HG03139 (cell line): ENCODE data around the gene OTOF.

Experiments used
- ATAC-seq: cut with Tn5 transposase; IDR thresholded peaks from one replicate; pipeline ENCODE4 v1.9.1; 2021; ENCODE audit not compliant: unreplicated experiment

Gene OTOF

DNA sequence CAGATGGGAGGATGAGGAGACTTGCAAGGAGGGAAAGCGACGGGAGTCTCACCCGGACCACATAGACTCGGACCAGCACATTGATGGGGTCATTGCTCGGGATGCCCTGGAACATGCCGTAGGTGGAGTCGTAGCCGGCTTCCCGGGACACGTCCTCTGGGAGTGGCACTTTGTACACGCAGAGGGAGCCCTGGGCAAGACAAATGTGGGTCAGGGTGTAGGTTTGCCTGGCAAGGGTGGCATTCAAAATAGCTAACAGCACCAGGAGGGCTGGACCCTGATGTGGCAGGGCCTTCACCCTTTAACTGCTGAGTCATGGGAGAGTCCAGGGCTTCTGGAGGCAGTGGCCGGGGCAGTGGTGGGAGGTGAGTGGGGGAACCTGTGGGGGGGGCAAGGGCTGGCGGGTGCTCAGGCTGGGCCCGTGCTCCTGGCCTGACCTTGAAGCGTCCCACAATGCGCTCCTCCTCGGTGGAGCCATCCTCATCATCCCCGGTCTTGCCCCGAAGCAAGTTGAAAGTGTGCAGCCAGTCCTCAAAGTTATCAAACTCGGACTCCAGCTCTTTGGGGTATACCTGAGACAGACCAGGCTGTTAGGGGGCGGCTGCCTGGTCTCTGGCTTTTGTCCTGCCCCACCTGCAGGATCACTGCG is 11.1 kb downstream of the OTOF start:
- ATAC-seq: no peak

DNA sequence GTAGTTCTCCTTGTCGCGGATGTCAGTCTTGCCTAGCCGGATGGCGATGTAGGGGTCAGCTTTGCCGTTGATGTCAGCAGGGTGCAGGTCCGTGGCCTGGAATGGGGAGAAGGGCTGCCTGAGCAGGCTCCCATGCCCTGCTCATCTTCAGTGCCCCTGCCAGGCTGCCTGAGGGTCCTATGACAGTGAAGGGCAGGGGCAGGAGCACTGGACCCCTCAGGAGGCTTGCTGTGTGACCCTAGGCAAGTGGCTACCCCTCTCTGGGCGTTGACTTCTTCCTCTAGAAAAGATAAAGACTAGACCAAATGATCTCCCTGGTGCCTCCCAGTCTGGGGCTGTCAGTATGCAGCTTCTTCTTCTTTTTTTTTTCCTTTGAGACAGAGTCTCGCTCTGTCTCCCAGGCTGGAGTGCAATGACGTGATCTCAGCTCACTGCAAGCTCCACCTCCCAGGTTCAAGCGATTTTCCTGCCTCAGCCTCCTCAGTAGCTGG is 11.9 kb downstream of the OTOF start:
- ATAC-seq: no peak

DNA sequence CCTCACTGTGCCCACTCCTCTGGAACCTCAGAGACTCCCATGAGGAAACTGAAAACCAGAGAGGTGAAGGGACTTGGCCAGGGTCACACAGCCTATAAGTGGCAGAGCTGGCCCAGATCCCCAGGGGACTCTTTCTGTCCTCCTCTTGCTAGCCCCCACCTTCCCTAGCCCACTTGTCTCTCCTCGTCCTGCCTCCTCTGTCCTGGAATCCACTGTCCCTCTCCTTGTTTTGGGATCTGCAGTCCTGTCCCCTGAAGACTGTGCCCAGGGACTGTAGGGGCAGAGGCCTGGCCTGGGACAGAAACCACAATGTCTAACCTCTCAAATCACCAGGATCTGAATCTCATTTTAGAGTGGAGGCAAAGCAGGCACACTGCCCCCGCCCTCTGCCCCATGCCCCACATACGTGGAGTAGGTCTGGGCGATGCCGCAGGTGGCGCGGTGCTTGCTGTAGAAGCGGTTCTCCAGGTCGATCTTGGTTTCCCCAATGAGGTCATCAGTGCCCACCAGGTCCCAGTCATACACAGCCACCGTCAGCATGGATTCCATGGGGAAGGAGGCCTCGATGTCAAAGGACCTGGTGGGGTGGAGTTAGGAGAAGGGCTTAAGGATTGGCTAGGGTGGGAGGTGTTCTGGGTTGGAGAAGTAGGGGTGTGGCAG is 12.5 kb downstream of the OTOF start:
- no peak for ATAC-seq

DNA sequence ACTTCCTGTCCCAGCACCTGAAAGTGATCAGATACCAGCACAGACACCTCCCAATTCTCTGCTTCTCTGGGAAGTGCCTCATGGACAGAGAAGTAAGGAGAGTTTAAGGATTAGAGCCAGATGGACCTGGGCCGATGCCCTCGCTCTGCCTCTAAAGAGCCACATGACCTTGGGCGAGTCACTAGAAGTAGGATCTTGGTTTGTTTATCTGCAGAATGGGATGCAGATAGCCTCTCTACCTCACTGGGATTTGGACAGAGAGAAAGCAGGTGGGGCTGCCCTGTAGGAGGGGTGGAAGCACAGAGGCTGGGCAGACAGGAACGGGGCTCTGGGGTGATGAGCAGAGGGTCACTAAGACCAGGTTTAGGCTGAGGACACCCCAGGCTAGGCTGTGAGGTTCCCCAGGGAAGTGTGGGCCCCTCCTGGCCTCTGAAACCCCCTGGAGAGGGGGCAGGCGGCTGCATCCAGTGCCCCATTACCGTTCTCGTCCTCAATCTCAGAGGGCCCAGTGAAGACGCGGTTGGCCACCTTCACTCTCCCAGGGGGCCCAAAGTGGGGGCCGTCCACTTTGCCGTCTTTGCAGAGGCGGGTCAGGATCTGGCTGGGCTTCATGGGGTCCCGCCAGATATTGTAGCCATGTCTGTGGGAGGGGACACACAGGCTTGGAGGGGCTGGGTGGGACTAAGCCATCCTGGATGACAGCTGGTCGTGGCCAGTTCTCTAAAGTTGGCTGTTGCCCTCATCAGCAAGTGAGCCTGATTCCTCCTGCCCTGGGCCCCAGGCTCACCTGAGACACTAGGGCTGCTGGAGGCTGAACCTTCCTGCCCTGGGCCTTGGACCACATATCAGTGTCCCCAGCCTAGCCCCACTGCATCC is 13.3 kb downstream of the OTOF start:
- no peak for ATAC-seq

DNA sequence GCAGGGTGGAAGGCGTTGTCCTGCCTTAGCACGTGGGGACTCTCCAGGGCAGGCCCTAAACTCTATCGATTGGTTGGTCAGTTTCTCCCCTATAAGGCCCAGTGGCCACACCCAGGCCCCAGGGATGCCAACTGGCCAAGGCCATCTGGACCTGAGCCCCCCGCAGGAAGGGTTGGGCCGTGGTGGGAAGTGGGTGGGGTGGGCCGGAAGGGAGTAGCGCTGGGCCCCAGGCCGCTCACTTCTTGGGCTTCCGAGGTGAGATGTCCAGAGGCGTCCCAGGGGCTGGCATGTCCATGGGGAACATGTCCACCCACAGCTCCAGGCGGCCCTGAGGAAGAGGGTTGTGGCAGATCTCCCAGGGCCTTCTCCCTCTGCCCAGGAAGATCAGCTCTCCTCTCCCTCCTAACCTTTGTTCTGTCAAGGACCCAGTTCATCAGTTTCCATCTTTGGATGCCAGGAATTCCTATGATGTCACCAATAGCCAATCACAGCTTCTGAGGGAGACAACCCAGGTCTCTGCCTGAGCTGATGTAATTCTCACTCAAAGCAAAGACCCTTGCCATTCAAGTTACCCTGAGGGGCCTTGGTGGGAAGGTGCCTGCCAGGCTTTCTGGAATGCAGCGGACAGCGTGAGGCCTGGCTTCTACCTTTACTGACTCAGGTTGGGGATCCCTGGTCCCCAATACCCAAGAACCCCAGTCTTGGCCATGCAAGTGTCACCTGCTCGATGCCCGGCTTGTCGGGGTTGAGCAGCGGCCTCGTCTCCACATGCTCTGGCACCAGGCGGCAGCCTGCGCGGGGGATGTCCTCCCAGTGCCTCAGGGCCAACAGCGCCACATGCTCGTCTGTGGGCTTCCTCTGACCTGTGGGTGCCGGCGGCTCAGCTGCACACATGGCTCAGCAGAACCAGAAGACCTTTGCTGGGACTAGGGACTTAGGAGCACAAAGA is 14.4 kb downstream of the OTOF start:
- no peak for ATAC-seq

DNA sequence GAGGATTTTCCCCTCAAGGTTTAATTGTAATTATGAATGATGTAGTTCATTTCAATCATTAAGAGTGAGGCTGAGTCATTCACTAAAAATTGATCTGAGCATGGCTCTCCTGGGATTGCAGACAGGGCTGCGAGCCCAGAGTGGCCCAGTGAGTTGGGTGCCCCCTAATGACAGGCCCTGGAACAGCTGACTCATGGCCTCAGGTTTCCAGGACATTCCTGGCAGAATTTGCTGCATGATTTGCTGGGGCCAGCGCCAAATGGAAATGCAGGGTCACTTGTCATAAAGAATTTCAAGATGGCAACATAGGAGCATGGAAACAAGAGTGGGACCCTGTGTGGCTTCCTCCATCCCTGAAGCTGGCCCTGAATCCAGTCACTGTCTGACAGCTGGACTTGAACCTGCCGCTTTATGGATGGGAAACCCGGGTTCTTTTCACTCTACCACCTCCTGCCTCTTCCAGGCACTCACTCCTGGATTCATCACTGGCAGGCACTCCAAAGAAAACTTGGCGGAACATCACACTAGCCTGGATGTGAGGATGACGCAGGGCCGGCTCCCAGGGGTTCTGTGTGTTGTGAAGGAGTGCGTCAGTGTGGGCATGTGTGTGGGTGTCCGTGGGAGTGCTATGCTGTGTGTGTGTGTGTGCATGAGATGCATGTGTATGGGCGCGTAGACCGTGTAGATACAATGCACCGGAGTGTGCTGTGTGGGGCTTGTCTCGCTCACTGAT is 15.2 kb downstream of the OTOF start:
- no peak for ATAC-seq

DNA sequence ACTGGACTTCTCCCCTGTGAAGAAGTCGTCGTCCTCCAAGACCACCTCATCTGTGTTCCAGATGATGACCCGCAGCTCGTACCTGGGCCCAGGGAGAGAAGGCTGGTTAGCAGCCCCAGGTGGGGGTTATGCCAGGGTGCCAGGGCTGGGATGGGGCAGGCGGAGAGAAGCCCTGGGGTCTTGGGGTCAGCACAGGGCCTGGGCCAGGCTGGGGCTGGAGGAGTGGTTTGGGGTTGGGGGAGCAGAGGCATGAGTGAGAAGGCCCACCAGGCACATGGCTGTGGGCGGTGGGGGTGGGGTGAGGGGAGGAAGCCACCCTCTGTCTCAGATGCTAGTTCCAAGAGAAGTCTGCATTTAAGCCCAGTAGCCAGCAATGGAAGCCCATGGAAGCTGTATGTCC is 15.8 kb downstream of the OTOF start:
- no peak for ATAC-seq

DNA sequence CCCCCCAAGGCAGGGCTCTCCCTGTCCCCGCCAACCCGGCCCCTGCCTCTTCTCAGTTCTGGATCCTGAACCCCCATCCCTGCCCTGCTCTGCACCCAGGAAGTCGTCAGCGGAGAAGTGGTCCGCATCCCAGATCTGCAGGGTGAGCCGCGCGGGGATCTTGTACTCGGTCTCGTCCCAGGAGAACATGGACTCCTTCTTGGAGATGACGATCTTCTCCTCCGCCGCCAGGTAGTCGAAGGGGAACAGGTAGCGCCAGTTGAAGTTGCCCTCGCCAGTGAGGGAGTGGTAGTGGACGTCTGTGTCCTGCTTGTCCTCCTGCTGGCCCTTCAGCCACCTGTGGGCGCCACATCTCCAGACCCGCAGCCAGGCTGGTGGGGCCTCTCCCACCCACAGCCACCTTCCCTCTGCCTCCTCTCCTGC is 16.3 kb downstream of the OTOF start:
- ATAC-seq: no peak

DNA sequence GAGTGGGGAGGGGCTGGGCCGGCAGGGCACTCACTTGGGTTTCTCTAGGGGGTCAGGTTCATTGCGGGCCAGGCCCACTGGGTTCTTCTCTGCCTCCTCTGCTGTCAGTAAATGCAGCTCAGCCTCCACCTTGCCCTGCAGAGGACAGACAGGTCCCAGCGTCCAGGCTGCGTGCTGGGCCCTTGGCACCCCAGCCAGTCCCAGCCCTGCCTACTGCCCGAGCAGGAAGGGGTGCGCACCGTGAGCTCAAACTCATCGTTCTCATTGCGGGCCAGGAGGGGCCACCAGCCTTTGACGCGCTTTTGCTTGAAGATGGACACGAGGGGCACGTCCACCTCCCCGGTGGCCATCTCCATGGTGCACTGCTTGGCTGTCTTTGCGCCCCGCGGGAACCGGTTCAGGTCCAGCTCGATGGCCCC is 17.3 kb downstream of the OTOF start:
- ATAC-seq: no peak

DNA sequence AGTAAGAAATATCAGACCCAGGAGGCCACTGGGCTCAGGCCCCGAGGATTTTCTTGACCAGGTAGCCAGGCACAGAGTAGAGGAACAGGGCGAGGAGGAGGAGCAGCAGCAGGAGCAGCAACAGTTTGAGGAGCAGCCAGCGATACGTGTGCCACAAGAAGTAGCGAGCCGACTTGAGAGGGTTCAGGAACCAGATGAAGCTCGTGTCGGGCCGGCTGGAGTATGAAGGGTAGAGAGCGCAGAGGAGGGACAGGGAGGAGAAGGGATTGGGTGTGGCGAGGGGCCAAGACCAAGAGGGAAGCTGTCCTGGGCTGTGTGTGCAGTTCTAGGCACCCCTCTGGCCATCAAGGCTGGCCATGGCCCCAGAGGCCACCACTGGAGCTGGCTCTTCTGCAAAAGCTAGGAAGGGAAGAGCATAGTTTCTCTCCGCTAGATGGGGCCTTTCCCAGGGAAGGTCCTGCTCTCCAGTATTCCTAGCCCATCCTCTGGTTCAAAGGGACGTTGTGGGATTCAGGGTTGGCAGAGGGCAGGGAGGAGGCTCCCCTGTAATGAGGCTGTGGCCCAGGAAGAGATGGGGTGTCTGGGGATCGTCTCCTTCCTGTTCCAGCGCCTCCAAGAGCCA is 17.8 kb downstream of the OTOF start:
- ATAC-seq: no peak

DNA sequence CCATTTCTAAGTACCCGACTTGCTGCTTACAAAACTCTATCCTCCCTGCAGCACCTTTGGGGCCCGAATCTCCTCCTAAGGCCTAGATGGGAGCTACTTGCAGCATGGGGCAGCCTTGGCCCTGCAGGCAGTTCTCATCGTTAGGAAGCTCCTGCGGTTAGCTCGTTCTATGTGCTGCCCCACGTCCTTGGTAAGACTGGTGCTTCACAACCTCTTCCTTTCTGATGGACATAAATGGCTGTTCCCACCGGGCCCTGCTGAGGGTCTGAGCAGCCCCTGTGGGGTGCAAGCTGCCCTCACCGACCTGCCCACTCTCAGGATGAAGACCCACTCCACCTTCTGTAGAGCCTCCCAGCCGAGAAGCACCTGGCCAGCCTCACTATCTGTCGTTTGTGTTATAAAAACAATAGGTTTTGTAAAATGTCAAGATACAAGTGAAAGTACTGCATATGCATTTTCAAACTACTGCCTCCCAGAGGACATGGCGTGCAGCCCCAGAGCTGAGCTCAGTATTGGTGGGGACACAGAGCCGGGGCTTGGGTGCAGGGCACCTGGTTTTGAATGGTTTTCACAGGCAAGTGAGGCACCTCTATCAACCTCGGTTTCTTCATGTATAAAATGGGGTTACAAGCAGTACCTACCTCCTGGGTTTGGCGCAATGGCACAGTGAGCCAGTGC is 19.4 kb downstream of the OTOF start:
- no peak for ATAC-seq

DNA sequence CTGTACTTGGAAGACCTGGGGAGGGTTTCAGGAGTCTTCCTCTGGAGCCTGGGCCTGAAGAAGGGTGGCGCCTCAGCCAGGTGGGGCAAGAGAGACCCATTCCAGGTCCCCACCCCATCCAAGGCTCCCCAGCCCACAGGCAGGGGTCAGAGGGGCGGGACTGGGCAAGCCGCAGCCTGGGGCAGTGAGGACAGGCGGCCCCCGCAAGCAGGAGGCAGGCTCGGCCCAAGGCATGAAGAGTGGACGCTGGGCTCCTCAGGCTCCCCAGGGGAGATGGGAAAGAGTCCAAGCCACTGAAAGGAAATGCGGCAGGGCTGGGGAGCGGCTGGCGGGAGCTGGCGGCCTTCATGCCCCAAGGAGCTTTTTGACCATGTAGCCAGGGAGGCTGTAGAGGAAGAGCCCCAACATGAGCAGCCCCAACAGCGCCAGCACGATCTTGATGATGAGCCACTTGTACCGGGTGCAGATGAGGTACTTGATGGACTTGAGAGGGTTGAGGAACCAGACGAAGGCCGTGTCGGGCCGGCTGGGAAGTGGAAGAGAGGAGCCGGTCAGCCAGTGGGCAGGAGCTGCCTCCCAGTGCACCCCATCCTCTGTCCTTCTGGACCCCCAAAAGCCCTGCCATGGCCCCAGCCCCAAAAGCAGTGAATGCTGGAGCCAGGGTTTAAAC is 20.1 kb downstream of the OTOF start:
- ATAC-seq: no peak

DNA sequence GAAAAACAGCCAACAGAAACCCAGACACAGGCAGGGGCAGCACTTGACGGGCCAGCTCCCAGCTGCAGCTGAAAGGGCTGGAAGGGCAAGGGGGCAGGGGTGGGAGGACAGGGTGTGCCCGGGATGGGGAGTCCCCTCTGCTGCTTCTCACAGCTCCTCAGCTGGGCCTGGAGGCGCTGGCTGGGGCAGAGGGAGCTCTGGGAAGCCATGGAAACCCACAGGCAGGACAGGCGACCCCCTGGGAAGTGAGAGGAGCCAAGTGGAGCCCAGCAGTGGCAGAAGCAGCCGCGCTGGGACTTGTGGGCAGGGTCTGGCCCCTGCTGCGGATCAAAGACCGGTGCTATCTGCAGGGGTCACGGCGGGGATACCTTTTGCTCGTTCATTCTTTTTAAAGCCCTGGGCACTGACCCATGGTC is 20.7 kb downstream of the OTOF start:
- no peak for ATAC-seq

DNA sequence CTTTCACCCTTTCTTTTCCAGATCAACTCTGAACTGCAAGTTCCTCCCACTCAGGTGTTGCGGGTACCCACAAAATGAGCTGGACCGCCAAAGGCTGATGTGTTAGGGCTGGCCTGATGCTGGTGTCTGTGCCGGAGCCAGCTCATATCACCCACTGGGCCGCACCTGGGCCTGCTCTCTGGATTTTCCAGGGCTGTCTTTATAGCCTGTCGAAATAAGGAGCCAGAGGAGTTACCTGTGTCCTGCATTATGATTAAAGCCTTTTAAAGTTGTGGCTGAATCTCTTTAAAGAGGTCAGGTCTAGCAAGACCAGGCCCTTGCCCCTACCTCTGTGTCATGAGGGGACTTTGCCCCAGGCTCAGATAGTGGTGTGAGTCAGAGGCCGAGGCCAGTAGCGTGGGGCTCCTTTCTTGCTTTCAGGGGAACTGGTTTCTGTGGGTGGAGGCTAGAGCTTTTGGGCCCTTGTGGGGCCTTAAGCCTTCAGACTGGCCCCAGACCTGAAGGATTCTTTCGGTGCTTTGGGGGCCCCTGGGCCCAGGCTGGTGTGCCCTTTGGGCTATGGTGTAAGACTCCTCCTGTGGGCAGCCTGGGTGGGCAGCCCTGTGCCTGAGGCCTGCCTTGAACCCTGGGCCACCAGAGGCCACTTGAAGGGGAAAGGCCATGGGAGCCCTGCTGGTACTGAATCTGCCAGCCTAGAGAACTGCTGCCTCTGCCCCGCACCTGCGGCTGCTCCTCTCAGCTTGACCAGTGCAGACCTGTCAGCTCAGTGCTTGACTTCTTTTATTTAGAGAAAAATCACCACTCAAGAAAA is 21.3 kb downstream of the OTOF start:
- no peak for ATAC-seq

DNA sequence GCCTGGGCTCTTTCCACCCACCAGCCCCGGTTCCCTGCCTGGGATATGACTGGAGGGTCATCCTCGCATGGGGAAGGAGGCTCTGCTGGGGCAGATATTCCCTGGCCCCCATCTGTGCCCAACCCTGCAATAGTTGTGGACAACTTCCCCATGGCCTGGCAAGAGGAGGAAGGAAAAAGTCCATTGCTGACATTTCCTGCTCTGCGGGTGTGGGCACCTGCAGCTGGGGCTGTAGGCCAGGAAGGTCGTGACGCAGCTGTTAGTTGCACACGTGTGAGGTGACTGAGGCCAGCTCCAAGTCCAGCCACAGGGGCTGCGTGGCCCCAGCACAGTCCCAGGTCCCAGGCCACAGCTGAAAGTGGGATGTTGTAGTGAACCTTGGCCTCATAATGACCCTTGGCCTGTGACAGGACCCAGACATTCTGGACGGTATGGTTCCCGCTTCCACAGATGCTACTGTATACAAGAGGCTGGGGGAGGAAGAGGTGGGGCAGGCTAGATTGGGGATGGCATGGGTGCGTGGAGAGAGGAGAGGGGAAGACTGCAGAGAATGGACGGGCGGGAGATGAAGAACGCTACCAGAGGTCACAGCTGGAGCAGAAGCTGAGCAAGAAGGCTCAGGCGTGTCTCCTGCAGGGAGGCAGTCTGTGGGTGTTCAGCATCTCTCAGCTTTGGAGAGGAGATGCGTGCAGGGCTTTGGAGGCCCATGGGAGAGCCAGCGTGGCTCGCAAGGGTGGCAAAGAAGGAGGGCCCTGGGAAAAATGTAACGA is 22.1 kb downstream of the OTOF start:
- ATAC-seq: no peak

DNA sequence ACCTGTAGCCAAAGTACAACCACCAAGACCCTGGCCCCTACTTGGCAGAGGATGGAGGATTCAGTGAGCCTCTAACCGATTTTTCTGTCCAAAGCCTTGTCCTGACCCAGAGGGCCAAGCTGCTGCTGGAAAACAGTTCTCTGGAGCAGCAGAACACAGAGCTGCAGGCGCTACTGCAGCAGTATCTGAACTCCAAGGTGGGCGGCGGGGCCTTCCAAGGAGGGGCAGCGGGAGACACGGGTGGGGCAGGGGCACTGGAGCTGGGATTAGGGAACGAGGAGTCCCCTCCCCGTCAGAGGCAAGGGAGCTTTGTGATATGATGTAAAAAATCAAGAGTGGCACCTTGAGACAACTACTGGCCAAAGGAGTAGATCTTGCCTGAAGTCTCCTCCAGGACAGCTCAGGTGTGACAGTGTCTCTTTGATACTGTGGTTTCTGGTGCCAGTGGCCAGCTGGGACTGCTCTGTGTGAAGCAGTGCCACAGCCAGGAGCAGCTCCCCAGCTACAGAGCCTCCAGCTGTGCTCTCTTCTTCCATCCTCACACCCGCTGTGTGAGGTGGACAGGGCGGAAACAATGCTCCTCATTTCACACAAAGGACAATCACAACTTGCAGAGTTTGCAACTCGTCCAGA is 22.8 kb downstream of the OTOF start:
- ATAC-seq: no peak
